ENCODE data around the gene F3. TPM values are rescaled to one million over a fixed set of nuclear protein-coding genes. Genes with fewer than 3 reads are reported as not detected.

F3 gene
- total and polyA plus RNA-seq, 2 experiments from 2014 or later, result 93.7 to 116 TPM

- Histone ChIP-seq H3K4me2 (ENCODE audit: unreplicated experiment) (no peak overlapping the region), H3K9me3 (ENCODE audit: low read depth) (no peaks in the 10 kb centered on the region), H2AFZ (no peak overlapping the region), H3K36me3 (ENCODE audit: low read depth) (no peaks in the 10 kb centered on the region), H4K20me1 (ENCODE audit: insufficient read depth) (no peaks in the 10 kb centered on the region), H3K4me1 (ENCODE audit: insufficient read depth) (peaks cover 5% of the 10 kb centered on the region), H3K27me3 (replicated peaks; ENCODE audit: insufficient read depth) (no peaks in the 10 kb centered on the region), H3K79me2 (ENCODE audit: insufficient read depth) (no peaks in the 10 kb centered on the region), H3K9ac (no peak overlapping the region), H3K4me3 (no peak overlapping the region), H3K9me2 (ENCODE audit: insufficient read depth) (no peaks in the 10 kb centered on the region), H3F3A (ENCODE audit: insufficient read depth) (peaks cover 5% of the 10 kb centered on the region; the same call in 1 of the 2 replicates), H3K27ac (no peak overlapping the region)
- DNase-seq, result no peak
- in situ Hi-C loops (cut with MboI), result no loop called here
- TF ChIP-seq EZH2phosphoT487 (IDR thresholded peaks at IDR 0.05; ENCODE audit: insufficient read depth, low read depth), result no peak
- TF ChIP-seq EZH2 (IDR thresholded peaks at IDR 0.05; ENCODE audit: insufficient read depth, poor library complexity, severe bottlenecking), result no peak
- 93 to 98% methylated on average over 5 of the region's 5 CpGs for WGBS, 2 experiments (ENCODE audit: low coverage in 1 of 2, low lambda C conversion rate in 2 of 2, missing lambda C conversion rate in 2 of 2)
Measured at GRCh38 chr1:94555091-94555490, 13.5 kb upstream of the F3 start.

GRCh38 chr1:94554580-94554979, 13.0 kb upstream of the F3 start:
- Histone ChIP-seq H3K9ac (no peak overlapping the region), H2AFZ (no peak overlapping the region), H3F3A (ENCODE audit: insufficient read depth) (0 out of 2 replicates have a peak, but pooled peaks cover under 1% of the 10 kb centered on the region), H3K27ac (no peak overlapping the region), H3K4me1 (ENCODE audit: insufficient read depth) (no peaks in the 10 kb centered on the region; the same call in 1 of the 2 replicates), H3K36me3 (ENCODE audit: low read depth) (no peaks in the 10 kb centered on the region), H3K9me2 (ENCODE audit: insufficient read depth) (no peaks in the 10 kb centered on the region), H3K4me3 (no peak overlapping the region), H3K27me3 (replicated peaks; ENCODE audit: insufficient read depth) (no peaks in the 10 kb centered on the region), H3K4me2 (ENCODE audit: unreplicated experiment) (no peak overlapping the region), H3K9me3 (ENCODE audit: low read depth) (no peaks in the 10 kb centered on the region), H3K79me2 (ENCODE audit: insufficient read depth) (no peaks in the 10 kb centered on the region), H4K20me1 (ENCODE audit: insufficient read depth) (no peaks in the 10 kb centered on the region)
- 89 to 98% methylated on average over 5 of the region's 5 CpGs for WGBS, 2 experiments (ENCODE audit: low coverage in 1 of 2, low lambda C conversion rate in 2 of 2, missing lambda C conversion rate in 2 of 2)
- no peak for DNase-seq
- TF ChIP-seq EZH2phosphoT487 (IDR thresholded peaks at IDR 0.05; ENCODE audit: insufficient read depth, low read depth), result no peak
- TF ChIP-seq EZH2 (IDR thresholded peaks at IDR 0.05; ENCODE audit: insufficient read depth, poor library complexity, severe bottlenecking), result no peak
- in situ Hi-C loops (cut with MboI), result no loop called here

DNA sequence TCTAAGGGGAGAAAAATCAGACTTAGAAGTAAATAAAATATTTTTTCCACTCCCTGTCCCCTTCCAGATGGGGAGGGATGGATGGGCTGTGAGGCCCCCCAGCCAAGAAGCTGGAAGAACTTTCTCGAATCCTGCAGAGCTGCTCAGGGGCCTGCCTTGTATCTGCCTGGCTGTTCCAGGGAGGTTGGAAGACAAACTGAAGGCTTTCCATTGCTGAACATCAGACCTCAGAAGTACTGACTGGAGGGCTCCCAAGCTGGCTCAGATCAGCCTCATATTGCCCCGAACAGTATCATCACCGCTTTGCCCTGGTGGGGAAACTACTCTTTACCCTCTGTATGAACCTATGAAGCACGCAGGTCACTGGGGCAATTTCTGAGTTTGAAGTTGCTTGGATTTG, 12.4 kb upstream of the F3 start:
- Histone ChIP-seq H3K9me3 (ENCODE audit: low read depth) (no peaks in the 10 kb centered on the region), H3K4me1 (ENCODE audit: insufficient read depth) (no peaks in the 10 kb centered on the region), H3K4me3 (no peak overlapping the region), H3K27me3 (replicated peaks; ENCODE audit: insufficient read depth) (no peaks in the 10 kb centered on the region), H3K36me3 (ENCODE audit: low read depth) (no peaks in the 10 kb centered on the region), H3K27ac (no peak overlapping the region), H3K79me2 (ENCODE audit: insufficient read depth) (no peaks in the 10 kb centered on the region), H2AFZ (no peak overlapping the region), H3K9me2 (ENCODE audit: insufficient read depth) (no peaks in the 10 kb centered on the region), H3F3A (ENCODE audit: insufficient read depth) (no peaks in the 10 kb centered on the region), H4K20me1 (ENCODE audit: insufficient read depth) (no peaks in the 10 kb centered on the region), H3K9ac (no peak overlapping the region), H3K4me2 (ENCODE audit: unreplicated experiment) (no peak overlapping the region)
- TF ChIP-seq EZH2 (IDR thresholded peaks at IDR 0.05; ENCODE audit: insufficient read depth, poor library complexity, severe bottlenecking) (no peak), EZH2phosphoT487 (IDR thresholded peaks at IDR 0.05; ENCODE audit: insufficient read depth, low read depth) (no peak)
- DNase-seq, result no peak
- WGBS, 2 experiments (ENCODE audit: low coverage in 1 of 2, low lambda C conversion rate in 2 of 2, missing lambda C conversion rate in 2 of 2), result 94 to 95% methylated on average over 4 of the region's 4 CpGs
- in situ Hi-C loops (cut with MboI), result no loop called here

DNA sequence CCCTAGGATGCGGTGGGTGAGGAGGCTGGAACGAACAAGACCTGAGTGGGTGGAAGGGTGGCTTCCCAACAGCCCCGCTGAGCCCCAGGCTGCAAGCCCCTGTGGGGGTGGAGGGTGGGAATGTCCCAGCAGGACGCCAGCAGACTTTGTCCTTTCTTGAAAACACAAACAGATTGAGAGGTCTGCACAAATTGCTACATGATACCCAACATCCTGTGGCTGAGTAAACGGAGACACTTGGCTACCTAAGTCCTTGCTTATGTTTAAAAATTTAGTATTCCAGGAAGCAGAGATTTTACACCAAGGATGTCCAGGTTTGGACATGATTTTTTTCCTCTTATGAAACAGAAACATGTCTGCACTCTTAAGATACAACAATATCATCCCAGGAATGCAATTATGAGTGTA, 11.8 kb upstream of the F3 start:
- Histone ChIP-seq H3K4me1 (ENCODE audit: insufficient read depth) (no peaks in the 10 kb centered on the region), H3F3A (ENCODE audit: insufficient read depth) (no peaks in the 10 kb centered on the region), H3K27ac (no peak overlapping the region), H4K20me1 (ENCODE audit: insufficient read depth) (no peaks in the 10 kb centered on the region), H3K9me3 (ENCODE audit: low read depth) (no peaks in the 10 kb centered on the region), H3K36me3 (ENCODE audit: low read depth) (no peaks in the 10 kb centered on the region), H3K9ac (no peak overlapping the region), H3K79me2 (ENCODE audit: insufficient read depth) (no peaks in the 10 kb centered on the region), H3K27me3 (replicated peaks; ENCODE audit: insufficient read depth) (no peaks in the 10 kb centered on the region), H3K4me2 (ENCODE audit: unreplicated experiment) (no peak overlapping the region), H3K4me3 (no peak overlapping the region), H2AFZ (no peak overlapping the region), H3K9me2 (ENCODE audit: insufficient read depth) (no peaks in the 10 kb centered on the region)
- TF ChIP-seq EZH2phosphoT487 (IDR thresholded peaks at IDR 0.05; ENCODE audit: insufficient read depth, low read depth) (no peak), EZH2 (IDR thresholded peaks at IDR 0.05; ENCODE audit: insufficient read depth, poor library complexity, severe bottlenecking) (no peak)
- no peak for DNase-seq
- in situ Hi-C loops (cut with MboI), result no loop called here
- 65% methylated on average over 5 of the region's 5 CpGs for WGBS, 2 experiments (ENCODE audit: low coverage in 1 of 2, low lambda C conversion rate in 2 of 2, missing lambda C conversion rate in 2 of 2)

DNA sequence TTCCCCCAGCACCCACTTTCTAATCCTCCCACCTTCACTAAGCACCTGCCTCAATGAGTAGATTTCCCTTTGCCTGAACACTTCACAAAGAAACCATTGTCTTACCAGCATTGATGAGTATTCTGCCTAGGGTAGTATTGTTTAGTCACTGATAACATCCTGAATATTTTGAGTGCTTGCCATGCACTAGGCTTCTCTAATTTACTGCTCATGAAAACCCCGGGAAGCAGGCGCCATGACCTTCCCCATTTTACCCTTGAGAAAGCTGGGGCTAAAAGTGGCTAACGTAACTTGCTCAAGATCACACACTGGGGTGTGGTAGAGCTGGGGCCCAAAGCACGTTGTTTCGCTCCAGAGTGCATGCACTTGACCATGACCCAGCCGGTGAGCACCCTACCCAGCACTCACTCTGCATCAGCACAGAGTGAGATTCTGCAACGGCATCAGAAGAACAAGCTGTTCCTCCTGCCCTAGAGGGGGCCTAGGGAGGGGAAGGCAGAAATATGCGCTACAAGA, 10.6 kb upstream of the F3 start:
- no peak overlapping the region for H3K27ac ChIP-seq
- in situ Hi-C loops (cut with MboI), result no loop called here
- 88 to 91% methylated on average over 8 of the region's 8 CpGs for whole genome bisulfite sequencing, 2 experiments (ENCODE audit: low coverage in 1 of 2, low lambda C conversion rate in 2 of 2, missing lambda C conversion rate in 2 of 2)

More for the DNA sequence above, 10.6 kb upstream of the F3 start:
- TF ChIP-seq EZH2phosphoT487 (IDR thresholded peaks at IDR 0.05; ENCODE audit: insufficient read depth, low read depth), result no peak
- no peak for TF ChIP-seq EZH2 (IDR thresholded peaks at IDR 0.05; ENCODE audit: insufficient read depth, poor library complexity, severe bottlenecking)
- H2AFZ ChIP-seq, result no peak overlapping the region
- H3K36me3 ChIP-seq (ENCODE audit: low read depth), result no peaks in the 10 kb centered on the region
- no peaks in the 10 kb centered on the region for H3K27me3 ChIP-seq (replicated peaks; ENCODE audit: insufficient read depth)
- no peaks in the 10 kb centered on the region for H4K20me1 ChIP-seq (ENCODE audit: insufficient read depth)
- no peaks in the 10 kb centered on the region for H3K4me1 ChIP-seq (ENCODE audit: insufficient read depth)
- H3K9me2 ChIP-seq (ENCODE audit: insufficient read depth), result no peaks in the 10 kb centered on the region
- no peak overlapping the region for H3K9ac ChIP-seq
- H3F3A ChIP-seq (ENCODE audit: insufficient read depth), result no peaks in the 10 kb centered on the region
- H3K4me2 ChIP-seq (ENCODE audit: unreplicated experiment), result no peak overlapping the region
- no peak for DNase-seq
- no peaks in the 10 kb centered on the region for H3K79me2 ChIP-seq (ENCODE audit: insufficient read depth)
- H3K9me3 ChIP-seq (ENCODE audit: low read depth), result no peaks in the 10 kb centered on the region
- H3K4me3 ChIP-seq, result no peak overlapping the region
